ENCODE data around the gene ZNF831.

ZNF831 gene

DNA sequence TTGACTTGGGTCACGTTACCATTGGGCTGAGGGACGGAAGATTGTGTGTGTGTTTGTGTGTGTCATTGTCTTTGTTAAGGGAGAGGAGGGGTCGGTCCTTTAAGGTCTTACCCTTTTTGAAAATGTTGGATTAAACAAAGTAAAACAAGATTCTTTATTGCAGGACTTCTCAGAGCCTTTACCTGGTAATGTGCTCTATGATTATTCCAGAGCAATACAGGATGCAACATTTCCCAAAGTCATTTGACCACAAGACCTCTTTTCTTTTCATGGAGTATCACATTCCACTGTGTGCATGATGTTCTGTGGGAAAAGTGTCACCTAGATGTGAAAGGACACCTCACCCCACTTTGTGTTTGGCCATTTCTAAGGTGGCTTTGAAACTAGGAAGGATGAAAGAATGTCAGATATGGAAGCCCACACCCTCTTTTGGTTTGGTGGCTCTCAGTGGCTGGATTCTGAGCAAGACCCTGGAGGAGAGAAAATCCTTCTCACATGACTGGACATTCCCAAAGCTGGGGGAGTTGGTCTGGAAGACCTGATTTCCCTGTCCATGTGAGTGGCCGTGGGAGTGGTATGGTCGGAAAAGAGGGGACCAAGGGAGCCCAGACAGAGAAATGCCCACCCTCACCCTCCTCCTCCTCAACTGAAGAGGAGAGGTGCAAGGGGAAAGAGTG is 18.2 kb upstream of the ZNF831 start:
- TF ChIP-seq, protein P1, sequence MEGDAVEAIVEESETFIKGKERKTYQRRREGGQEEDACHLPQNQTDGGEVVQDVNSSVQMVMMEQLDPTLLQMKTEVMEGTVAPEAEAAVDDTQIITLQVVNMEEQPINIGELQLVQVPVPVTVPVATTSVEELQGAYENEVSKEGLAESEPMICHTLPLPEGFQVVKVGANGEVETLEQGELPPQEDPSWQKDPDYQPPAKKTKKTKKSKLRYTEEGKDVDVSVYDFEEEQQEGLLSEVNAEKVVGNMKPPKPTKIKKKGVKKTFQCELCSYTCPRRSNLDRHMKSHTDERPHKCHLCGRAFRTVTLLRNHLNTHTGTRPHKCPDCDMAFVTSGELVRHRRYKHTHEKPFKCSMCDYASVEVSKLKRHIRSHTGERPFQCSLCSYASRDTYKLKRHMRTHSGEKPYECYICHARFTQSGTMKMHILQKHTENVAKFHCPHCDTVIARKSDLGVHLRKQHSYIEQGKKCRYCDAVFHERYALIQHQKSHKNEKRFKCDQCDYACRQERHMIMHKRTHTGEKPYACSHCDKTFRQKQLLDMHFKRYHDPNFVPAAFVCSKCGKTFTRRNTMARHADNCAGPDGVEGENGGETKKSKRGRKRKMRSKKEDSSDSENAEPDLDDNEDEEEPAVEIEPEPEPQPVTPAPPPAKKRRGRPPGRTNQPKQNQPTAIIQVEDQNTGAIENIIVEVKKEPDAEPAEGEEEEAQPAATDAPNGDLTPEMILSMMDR (IDR thresholded peaks at IDR 0.05; ENCODE audit: insufficient read depth, low read depth, low read length, missing control alignments): no peak
- H3K4me3 ChIP-seq (ENCODE audit: low read depth, low read length): no peak overlapping the region
- DNase-seq (ENCODE audit: low read depth): no peak

DNA sequence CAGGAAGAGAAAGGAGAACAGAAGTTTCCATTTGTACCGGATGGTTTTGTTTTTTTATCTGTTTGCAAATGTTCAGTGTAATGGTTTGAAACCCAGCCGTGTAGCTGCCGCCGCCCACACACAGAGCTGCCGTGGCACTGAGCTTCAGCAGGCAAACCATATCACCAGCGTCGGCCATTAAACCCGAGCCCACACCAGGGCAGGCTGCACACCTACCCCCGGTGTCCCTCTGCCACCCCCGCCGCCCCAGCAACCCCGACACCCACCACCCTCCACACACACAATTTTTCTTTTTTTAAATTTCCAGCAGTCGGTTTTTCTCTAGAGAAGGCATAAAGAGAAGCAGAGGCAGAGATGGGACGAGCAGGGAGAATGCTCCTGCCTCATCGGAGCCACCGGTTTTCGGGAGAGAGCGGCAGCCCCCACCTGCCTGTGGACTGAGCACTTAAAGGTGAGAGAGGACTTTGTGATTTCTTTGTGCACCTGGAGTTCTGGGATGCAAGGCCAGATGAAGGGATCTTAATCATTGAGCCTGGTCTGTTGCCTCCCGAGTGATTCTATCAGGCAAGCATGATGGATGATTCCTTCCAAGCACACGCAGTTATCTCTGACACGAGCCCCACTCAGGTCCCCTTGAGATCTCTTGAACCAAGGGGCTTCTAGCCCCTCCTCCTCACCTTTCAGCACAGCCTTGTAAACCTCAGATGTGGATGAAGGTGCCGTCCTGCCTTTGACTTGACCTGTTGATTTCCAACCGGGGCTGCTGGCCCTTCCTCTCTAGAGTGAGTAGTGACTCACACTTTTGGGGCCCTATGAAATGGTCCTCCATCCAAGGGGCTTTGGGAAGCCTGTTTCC is 17.5 kb upstream of the ZNF831 start:
- no peak for DNase-seq (ENCODE audit: low read depth)
- H3K4me3 ChIP-seq (ENCODE audit: low read depth, low read length): no peak overlapping the region
- TF ChIP-seq, protein P1 (IDR thresholded peaks at IDR 0.05; ENCODE audit: insufficient read depth, low read depth, low read length, missing control alignments): no peak

DNA sequence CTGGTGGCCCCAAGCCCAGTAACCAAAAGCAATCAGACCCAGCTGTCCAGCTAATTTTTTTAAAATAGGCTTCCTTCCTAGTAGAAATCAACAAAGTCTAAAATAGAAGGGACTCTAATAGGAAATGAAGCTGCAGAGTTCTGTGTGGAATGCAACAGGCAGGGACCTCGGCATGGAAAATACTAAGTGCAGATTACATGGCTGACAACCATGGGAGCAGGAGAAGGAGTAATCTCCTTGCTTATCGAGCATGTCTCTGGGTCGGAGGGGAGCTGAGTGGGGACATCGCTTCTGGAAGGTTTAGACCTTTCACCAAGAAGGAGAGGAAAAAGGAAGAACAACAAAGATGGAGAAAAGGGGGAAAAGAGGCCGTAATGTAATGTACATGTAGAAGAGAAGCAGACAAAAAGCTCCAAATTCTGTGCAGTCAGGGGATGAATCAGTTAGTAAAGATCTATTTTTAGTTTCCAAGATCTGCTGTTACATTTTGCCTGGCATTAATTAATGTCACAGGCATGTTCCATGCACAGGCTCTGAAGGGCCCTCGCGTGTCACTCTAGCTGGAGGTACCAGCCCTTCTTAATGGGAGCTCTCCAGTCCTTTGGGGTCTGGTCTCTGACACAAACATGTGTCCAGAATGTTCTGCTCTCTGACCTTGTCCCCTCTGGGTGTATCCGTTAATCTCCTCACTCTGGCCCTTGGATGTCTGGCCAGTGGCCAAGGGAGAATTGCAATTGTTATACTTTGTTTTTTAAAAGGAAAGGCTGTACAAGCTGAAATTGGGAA is 16.6 kb upstream of the ZNF831 start:
- DNase-seq (ENCODE audit: low read depth): no peak
- TF ChIP-seq, protein P1 (IDR thresholded peaks at IDR 0.05; ENCODE audit: insufficient read depth, low read depth, low read length, missing control alignments): no peak
- no peak overlapping the region for H3K4me3 ChIP-seq (ENCODE audit: low read depth, low read length)

DNA sequence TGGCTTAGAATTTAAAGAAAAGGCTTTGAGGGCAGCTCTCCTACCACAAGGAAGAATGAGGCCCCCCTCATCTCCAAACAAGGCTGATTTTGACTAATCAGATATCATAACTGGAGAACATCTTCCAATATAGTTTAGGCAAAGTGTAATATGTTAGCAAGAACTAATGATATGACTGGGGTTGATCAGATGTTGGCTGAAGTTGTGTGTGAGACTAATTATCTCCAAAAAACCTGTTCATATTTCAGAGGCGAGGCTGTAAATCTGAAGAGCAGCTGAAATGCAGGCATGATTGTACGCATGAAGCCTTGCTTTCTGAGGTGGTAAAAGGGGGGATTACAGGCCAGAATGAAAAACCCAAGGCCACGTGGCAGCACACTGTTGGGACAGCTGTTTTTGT is 16.0 kb upstream of the ZNF831 start:
- TF ChIP-seq, protein P1 (IDR thresholded peaks at IDR 0.05; ENCODE audit: insufficient read depth, low read depth, low read length, missing control alignments): no peak
- DNase-seq (ENCODE audit: low read depth): no peak
- H3K4me3 ChIP-seq (ENCODE audit: low read depth, low read length): no peak overlapping the region

DNA sequence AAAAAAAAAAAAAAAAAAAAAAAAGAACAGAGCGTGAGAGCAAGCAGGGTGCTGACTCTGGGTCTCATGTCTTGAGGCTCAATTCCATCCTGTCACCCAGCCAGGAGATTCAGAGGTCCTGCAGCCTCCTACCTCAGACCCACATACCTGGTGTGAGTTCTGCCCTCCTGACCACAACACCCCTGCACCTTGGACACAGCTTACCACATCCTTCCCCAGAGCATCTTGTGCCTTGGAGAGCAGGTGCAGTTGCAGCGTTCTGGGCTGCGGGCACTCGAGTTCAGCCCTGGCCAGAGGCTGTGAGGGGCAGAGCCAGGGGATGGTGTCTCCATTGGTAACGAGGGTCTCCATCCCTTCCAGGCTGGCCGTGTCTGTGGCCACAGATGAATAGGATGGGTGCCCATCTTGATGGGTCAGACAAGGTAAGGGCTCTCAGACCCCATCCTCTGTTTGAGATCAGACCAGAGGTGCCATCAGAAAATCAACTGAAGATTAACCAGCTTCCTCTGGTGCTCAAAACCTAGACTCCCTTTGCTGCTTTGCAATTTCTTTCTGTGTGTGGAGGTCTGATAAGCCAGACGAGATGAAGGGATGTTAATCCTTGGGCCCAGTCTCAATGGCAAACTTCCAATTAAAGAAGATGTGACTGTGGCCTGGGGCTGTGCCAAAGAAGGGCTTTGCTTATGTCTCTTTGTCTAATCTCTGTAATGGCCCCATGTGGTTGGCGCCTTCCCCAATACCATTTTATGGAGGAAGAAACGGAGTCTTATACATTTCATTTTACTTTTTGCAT is 14.7 kb upstream of the ZNF831 start:
- TF ChIP-seq, protein P1 (IDR thresholded peaks at IDR 0.05; ENCODE audit: insufficient read depth, low read depth, low read length, missing control alignments): no peak
- H3K4me3 ChIP-seq (ENCODE audit: low read depth, low read length): no peak overlapping the region
- no peak for DNase-seq (ENCODE audit: low read depth)

Data from GM12865 (cell line).